CD1c-positive myeloid dendritic cell (primary cell): ENCODE measurements around the gene PEX7.
"Not testable (repeated sequence)": the region's sequence is repeated elsewhere in the genome, so short reads cannot be mapped to it uniquely, and the experiment has no call there.

Experiments
- DNase-seq: peaks from one replicate; pipeline ENCODE4 v3.0.0-alpha.2; 2016; ENCODE audit errors: extremely low spot score

PEX7 gene

GRCh38 chr6:136840276-136841001, 18.0 kb downstream of the PEX7 start:
- no peak for DNase-seq

- DNase-seq: no peak
These were observed 20.8 kb downstream of the PEX7 start for GRCh38 chr6:136843210-136843609.

- DNase-seq: peak; percentile 54
These were observed 23.7 kb downstream of the PEX7 start for GRCh38 chr6:136846046-136846445.

- not testable (repeated sequence) for DNase-seq
These were observed 24.1 kb downstream of the PEX7 start for GRCh38 chr6:136846477-136846876.

- DNase-seq: not testable (repeated sequence)
These were observed 27.7 kb downstream of the PEX7 start for GRCh38 chr6:136849979-136850563.

GRCh38 chr6:136859430-136859829, 37.0 kb downstream of the PEX7 start:
- peak; percentile 26 for DNase-seq

GRCh38 chr6:136860043-136860442, 37.7 kb downstream of the PEX7 start:
- no peak for DNase-seq

GRCh38 chr6:136862662-136863061, 40.3 kb downstream of the PEX7 start:
- DNase-seq: no peak

GRCh38 chr6:136863752-136864151, 41.4 kb downstream of the PEX7 start:
- DNase-seq: no peak

- DNase-seq: no peak
These were observed 42.3 kb downstream of the PEX7 start for GRCh38 chr6:136864676-136865075.

GRCh38 chr6:136866872-136867416, 44.6 kb downstream of the PEX7 start:
- no peak for DNase-seq

- DNase-seq: no peak
These were observed 47.1 kb downstream of the PEX7 start for GRCh38 chr6:136869451-136869850.

- no peak for DNase-seq
These were observed 51.4 kb downstream of the PEX7 start for GRCh38 chr6:136873748-136874147.

- DNase-seq: not testable (repeated sequence)
These were observed 54.1 kb downstream of the PEX7 start for GRCh38 chr6:136876469-136876868.

GRCh38 chr6:136880748-136881460, 58.5 kb downstream of the PEX7 start:
- no peak for DNase-seq

- DNase-seq: no peak
These were observed 63.7 kb downstream of the PEX7 start for GRCh38 chr6:136886091-136886490.

- DNase-seq: no peak
These were observed 65.6 kb downstream of the PEX7 start for GRCh38 chr6:136887953-136888352.

- no peak for DNase-seq
These were observed 67.1 kb downstream of the PEX7 start for GRCh38 chr6:136889271-136890193.

GRCh38 chr6:136890194-136890839, 67.9 kb downstream of the PEX7 start:
- no peak for DNase-seq

- DNase-seq: no peak
These were observed 68.6 kb downstream of the PEX7 start for GRCh38 chr6:136890986-136891385.

- no peak for DNase-seq
These were observed 70.8 kb downstream of the PEX7 start for GRCh38 chr6:136893187-136893586.
